GM21723 (cell line): ENCODE data around the gene DNAJA3.

Experiments used
- ATAC-seq: cut with Tn5 transposase; IDR thresholded peaks from one replicate; pipeline ENCODE4 v1.9.1; 2021; ENCODE audit warnings: mild to moderate bottlenecking, moderate library complexity; ENCODE audit not compliant: unreplicated experiment

Gene DNAJA3

DNA sequence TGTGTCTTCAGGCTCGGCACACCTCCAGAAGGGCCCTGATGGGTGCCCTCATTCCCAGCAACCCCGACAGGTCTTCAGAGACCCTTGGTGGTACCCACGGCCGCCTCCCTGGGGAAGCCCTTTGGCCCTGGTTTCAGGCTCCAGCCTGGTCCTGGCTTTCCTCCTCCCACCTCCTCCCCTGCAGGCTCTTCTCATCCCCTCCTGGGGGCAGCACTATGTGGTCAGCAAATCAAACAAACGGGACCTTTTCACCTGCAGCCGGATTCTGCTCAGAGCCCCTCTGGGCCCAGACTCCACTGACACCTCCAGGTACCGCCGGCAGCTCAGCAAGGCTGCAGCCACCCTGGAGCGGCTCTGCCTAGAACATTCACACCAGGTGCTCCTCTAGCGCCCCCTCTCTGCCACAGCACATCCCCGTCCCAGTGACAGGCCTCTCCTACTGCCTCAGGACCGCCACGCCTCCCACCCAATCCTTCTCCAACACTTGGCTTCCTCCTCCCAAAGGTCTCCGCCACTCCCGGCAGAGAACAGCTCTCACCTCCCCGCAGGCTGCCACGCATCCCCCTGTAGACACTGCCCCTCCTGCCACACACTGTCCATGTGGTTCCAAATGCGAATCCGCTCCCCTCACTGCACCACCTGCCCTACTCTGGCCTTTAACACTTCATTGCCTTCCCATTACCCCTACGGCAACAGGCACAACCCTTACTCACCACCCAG, 21.3 kb upstream of the DNAJA3 start:
- no peak for ATAC-seq

DNA sequence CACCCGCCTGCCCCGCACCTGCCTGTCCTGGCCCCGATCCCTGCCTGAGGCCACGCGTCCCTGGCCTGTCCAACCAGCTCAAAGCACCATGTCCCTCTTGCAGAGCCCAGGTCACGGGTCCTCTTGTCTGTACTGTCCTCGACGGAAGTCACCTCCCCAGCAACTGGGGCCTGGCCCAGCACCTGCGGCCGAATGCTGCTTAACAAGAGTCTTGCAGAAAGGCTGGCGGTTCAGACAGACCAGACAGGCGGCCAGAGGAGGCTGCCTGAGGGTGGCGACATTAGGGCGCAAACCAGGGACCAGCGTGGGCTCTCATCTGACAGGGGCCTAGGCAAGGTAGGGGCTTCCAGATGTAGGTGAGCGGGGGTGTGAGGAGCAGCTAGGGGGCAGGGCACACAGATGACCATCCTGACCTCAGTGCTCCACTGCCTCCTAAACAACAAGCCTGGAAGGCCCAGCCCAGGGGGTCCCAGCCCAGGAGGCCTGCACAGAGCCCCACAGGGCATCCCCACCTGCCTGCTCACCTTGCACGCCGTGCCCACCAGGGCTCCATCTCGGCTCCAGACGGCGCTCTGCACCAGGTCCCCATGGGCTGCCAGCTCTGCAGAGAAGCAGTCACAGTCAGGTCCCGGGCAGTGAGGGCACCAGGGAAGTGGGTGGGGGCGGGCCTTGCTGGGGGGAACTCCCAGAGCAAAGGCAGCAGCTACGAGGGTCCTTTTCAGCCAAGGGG, 20.5 kb upstream of the DNAJA3 start:
- no peak for ATAC-seq

DNA sequence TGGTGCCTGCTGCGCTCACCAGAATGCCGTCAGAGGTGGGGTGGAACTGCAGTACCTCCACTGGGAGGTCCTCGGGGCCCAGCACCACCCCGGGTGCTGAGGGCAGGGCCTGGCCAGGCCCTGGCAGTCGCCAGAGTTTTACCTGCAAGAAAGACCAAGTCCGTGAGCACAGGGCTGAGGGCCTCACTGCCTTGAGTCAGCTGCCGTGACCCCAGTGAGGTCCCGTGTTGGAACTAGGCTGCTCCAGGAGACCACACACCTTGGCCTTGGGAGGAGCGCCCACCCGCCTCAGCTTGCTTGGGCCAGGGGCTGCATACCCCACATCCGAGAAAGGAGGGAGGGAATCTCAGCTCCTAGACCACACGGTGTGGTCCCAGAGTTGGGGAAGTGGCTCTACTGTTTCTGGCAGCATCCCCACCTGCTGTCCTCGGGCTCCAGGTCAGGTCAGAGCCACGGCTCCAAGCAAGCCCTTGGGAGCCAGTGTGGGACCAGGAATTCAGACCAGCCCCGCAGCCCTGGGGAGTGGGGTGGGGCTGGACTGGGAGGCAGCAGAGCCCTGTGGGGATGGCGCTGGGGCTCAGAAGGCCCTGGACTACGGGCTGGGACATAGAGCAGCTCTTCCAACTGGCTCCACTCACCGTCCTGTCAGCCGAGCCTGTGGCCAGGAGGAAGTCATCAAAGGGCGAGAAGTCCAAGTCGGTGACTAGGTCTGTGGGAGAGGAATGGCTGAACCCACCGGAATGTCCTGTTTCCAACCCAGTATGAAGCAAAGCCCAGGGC, 17.9 kb upstream of the DNAJA3 start:
- no peak for ATAC-seq

DNA sequence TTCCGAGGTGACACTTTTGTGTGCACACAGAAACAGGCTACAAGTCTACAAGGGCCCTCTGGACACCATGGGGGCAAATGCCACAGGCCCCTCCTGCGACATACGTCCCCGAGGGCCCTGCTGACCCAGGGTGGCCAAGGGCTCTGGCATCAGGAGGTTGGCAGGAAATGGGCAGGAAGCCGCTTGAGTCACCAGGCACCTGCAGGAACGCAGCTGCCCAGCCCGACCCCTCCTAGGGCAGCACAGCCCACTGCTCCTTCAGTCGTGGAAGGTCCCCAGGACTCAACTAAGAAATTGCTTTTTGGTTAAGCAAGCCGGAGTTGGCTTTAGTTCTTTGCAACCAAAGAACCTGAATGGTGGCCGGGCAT, 17.4 kb upstream of the DNAJA3 start:
- ATAC-seq: no peak

DNA sequence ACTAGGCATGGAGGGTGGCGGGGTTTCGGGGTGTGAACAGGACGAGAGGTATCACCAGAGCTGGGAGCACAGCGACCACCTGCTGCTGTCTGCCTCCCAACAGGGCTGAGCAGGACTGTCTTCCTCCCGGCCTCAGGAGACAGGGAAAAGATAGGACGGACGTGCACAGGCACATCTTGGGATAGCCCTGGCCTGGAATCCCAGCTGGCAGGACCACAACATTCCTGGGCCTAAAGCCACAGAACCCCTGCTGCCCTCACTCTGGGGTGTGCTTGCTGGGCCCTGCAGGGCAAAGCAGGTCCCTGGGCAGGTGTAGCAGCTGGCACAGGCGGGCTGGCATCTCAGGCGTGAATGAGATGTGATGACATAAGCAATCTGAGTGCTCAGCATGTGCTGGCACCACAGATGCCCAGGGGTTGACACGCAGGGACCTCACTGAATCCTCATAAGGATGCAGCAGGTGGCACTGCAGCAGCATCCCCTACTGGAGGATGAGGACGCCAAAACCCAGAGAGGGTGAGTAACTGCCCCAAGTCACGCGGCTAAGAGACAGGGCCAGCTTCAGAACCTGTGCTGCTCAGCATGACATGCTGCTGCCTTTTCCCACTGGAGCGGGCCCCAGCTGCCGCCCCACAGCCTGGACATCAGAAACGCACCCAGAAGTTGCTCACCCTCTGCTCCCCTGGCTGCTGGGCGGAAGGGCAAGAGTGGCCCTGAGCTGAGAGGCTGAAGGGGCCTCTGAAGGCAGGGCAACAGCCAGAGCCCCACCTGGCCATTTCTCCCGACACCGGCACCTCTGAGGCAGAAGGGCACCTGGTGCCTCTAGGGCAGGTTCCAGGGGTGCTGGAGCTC, 16.4 kb upstream of the DNAJA3 start:
- no peak for ATAC-seq

DNA sequence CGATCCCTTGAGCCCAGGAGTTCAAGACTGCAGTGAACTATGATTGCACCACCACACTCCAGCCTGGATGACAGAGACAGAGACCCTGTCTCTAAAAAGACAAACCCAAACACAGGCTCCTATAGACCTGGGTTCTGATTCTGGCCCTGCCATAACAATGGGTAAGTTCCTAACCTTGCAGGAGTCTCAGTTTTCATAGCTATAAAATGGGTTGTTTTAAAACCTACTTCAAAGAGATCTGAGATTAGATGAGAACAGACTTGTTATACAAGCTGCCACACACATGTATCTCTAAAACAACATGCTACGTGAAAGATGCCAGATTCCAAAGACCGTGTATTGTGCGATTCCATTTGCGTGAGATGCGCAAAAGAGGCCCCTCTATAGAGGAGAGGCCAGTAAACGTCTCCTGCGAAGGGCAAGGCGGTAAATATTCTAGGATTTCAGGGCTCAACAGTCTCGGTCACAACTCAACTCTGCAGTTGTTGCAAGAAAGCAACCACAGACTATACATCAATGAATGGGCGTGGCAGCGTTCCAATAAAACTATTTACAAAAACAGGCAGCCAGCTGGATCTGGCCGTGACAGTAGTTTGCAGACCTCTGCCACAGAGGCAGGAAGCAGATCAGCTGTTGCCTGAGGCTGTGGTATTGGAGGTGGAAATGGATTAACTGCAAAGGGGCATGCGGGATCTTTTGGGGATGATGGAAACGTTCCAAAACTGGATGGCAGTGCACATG, 15.2 kb upstream of the DNAJA3 start:
- no peak for ATAC-seq

DNA sequence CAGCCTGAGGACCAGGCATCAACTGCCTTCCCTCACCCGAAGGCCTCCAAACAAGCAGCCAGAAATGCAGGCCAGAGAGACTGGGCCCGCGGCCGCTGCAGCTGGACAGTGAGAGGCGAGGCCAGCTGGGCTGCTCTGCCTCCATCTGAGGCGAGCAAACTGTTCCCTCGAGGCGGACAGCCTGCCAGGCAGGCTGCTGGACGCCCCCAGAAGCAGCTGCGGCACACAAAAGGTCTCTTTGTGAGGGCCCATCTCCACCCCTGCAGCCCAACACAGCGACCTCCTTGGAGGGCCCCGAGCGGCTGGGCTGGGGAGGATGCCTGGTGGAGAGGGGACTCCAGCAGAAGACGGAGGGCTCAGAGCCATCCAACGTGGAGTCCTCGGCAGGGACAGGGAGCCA, 14.0 kb upstream of the DNAJA3 start:
- ATAC-seq: no peak

DNA sequence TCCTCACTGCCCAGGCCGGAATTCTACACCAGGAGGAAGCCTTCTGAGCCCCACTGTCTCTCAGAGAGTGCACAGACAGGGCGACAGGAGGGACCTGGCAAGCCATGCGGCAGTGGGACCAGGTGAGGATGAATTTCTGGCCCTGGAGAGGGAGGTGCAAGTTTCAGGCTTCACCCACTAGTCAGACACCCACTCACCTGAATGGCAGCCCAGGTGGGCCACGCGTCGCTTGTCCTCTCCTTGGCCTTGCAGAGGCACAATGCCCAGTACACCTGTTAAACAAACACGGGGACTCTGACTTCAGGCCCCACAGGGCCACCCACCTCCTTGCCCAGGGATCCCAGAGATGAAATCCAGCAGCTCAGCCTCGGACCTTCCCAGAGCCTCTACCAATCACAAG, 13.5 kb upstream of the DNAJA3 start:
- ATAC-seq: no peak

DNA sequence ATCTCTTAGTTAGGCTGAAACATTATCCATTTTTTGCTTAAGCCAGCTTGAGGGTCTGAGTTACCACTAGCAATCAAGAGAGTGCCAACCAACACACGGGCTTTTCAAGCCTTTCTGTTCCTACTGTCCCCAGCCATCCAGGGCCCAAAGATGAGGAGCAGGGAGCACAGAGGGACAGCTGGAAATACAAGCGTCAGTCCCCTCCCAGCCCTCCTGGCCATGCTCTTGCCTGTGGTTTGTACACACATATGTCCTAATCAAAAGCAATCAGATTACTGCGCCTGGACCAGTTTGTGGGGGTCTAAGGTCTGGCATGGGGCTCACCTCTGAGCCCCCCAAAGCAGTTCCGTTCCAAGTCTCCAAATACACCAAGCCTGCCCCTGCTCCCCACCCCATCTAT, 12.8 kb upstream of the DNAJA3 start:
- ATAC-seq: no peak

DNA sequence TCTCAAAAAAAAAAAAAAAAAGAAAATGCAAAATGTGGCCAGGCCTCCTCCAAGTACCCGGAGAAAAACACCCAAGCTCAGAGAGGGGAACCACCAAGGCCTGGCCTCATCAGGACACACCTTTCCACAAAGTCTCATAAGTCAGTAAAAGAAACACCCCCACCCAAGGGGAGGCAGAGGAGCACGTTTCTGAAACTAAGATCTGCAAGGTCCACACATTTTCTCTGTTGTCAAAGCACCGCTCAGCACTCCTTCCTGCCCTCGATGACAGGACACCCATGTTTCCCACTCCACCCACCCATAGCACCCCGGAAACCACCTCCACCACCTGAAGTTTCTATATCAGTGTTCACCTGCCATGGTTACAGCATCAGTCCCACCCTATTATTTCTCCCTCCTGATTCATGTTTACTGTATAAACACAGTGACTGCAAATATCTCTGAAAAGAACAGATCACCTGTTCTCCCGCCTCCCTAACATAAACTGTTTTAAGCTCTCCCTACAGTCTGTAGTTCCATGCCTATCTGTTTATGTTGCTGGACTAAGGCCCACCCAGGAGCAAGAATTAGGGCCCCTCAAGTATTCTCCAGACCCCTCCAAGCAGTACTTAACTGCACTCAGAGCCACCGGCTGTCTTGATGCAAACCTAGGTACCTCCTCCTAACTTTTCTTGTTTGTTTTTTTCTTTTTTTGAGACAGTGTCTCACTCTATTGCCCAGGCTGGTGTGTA, 11.3 kb upstream of the DNAJA3 start:
- peak; percentile 69 for ATAC-seq

DNA sequence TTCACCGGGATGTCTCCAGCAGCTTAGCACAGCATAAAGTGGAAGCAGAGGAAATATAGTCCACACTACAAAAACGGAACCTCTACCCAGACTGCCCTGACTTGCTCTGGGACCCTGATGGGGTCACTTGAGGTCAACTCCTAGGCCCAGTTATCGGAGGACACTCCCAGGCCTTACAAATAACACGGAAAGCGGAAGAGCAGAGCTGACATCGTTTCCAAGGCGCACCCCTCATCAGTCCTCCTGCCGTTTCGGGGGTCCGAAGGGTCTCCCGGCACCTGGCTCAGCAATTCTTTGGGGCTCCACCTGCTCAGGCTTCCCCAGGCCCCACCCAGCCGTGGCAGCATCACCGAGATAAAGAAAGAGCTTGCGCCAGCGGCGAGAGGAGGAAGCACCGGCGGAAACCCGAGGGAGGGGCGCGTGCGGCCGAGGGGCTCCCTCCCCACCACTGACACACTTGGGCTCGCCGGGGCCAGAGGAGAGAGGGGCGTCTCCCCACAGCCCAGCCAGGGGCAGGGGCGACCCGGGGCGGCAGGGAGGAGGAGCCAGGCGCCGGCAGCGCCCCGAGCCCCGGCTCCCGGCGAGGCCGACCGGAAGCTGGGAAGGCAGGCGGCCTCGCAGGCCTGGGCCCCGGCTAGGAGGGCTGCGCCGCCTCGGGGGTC, 10.0 kb upstream of the DNAJA3 start:
- peak; percentile 14 for ATAC-seq

DNA sequence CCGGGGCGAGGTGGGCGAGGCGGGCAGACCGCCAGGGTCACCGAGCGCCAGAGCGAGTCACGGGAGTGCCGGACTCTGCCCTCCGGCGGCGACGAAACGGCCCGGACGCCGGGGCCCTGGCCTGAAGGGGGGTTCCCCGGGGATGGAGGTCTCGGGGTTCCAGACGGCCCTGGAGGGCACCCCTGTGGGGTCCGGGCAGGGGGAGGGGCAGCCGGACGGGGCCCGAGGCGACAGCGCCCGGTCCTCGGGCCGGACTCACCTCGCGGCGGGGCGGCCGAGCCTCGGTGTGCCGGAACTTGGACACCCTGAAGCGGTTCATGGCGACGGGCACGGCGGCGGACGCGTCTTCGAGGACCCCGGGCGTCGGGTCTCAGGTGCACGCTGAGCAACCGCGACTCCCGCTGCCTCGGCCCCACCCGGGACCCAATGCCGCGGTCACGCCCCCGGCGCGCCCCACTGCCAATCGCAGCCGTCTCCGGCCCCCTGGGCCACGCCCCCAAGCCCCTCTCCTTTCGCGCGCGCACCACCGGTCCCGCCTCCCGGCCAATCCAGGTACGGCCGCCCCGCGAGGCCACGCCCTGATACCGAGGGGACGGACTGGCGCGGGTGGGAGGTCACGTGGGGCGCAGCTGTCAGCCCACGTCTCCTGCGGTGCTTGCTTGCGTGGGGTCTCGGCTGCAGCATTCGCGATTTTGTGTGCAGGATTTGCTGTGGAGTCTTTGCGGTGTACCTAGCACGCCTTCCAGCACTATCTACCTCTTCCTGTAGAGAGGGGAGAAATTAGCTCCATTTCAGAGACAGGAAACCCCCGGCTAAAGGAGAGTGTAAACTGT, 9.3 kb upstream of the DNAJA3 start, which contains the start of gene CORO7:
Gene CORO7, minus strand, starts transcription at position 397 of the 833 bp plus-strand sequence. Its CDS starts 78 bp downstream, at position 319.
- ATAC-seq: peak; percentile 64

DNA sequence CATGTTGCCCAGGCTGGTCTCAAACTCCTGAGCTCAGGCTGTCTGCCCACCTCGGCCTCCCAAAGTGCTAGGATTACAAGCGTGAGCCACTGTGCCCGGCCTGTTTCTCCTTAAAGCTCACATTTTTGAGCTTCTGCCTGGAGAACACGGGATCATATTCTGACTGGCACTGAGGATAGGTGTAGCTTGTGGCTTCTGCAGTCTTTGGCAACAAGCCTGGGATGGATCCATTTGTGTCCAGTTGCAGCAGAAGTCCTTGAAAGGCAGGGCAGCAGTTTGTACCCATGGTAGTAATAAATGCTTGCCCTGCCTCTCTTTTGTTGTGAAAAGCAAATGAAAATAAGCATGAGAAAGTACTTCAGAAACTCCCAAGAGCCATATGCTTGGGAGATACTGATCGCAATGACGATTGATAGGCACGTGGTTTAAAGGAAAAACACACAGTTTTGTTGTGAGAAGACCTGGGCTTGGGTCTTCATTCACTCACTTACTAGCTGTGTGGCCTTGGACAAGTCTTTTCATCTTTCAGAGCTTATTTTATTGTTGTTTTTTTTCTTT, 6.2 kb upstream of the DNAJA3 start:
- ATAC-seq: no peak

DNA sequence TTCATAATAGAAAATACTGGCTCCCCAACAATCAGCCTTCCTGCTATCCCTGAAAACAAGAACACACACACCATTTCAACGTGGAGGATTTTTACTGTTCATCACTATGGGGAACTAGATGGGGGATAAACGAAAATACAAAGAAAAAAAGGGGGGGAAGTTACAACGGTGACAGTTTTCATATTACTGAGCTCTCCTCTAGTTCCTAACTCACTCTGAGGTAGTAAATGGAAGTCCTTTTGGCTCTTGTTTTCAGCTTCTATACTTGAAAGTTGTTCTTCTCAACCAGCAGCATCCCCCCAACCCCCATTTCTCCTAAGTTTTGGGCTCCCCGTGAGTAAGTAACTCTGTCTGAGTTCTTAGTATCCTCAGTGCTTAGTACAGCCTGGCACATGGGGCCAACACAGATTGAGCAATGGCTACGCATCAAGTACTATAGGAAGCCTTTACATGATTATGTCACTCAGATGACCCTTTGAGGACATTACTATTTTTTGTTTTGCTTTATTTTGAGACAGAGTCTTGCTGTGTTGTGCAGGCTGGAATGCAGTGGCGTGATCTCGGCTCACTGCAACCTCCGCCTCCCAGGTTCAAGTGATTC, 5.1 kb upstream of the DNAJA3 start:
- ATAC-seq: no peak

DNA sequence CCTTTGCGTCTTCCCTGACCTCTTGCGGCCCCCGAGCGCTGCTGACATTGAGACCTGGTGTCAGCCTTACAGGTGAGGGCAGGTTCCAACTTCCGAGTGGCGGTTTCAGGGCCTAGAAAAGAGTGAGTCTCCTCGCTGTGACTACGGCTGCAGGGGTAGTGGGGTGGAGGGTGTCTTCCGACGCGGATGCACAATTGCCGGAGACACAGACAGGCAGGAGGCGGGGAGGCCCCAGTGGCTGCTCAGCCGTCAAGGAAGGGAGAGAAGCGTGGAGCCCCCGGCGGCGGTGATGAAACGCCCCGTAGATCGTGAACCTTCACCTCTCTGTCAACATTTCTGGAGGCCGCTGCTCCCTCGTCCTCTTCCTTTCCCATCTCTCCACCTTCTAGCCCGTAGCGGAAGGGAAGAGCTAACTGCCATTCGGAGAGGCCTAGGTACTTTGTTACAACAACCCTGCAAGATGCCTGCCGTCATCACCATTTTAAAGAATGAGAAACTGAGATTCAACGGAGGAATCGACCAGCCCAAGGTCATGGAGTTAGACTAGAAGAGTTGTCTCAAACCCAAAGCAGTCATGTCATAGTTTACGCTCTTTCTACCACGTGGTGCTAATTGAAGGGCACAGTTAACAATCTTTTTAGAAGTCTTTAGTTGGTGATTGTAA, 485 bp downstream of the DNAJA3 start:
- ATAC-seq: peak; percentile 27

DNA sequence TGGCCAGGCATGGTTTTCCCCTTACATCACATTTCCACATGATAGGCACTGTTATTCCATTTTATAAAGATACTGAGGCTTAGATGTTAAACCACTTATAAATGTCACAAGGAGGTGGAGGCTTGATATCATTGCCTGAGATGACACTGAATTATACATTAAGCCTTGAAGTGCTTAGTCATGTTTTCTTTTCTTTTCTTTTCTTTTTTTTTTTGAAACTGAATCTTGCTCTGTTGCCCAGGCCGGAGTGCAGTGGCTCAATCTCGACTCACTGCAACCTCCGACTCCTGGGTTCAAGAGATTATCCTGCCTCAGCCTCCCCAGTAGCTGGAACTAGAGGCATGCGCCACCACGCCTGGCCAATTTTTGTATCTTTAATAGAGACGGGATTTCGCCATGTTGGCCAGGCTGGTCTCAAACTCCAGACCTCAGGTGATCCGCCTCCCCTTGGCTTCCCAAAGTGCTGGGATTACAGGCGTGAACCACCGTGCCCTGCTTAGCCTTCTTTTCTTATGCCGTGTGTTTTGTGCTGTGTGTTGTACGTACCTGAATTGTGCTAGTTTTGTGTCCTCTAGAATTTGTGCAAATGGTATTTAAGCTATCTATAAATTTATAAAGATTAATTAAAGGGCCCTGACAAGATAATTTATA, 1.2 kb downstream of the DNAJA3 start:
- ATAC-seq: no peak
